HG02885 (cell line): ENCODE results near the gene APLNR.

ENCODE experiments used
- ATAC-seq: cut with Tn5 transposase; IDR thresholded peaks from one replicate; pipeline ENCODE4 v1.9.1; 2021; ENCODE audit warnings: mild to moderate bottlenecking; ENCODE audit not compliant: unreplicated experiment, poor library complexity

The APLNR gene

GRCh38 chr11:57222239-57222638, 14.8 kb downstream of the APLNR start:
- no peak for ATAC-seq

- no peak for ATAC-seq
Observed at GRCh38 chr11:57219021-57219627, 17.9 kb downstream of the APLNR start.

- ATAC-seq, result no peak
Observed at GRCh38 chr11:57217053-57217452, 20.0 kb downstream of the APLNR start.

GRCh38 chr11:57216463-57216862, 20.6 kb downstream of the APLNR start:
- ATAC-seq, result no peak

- ATAC-seq, result no peak
Observed at GRCh38 chr11:57214494-57214893, 22.6 kb downstream of the APLNR start.

GRCh38 chr11:57214098-57214417, 23.0 kb downstream of the APLNR start:
- ATAC-seq, result no peak

- no peak for ATAC-seq
Observed at GRCh38 chr11:57213342-57214097, 23.5 kb downstream of the APLNR start.

GRCh38 chr11:57210781-57211180, 26.3 kb downstream of the APLNR start:
- ATAC-seq, result no peak

- no peak for ATAC-seq
Observed at GRCh38 chr11:57207168-57207567, 29.9 kb downstream of the APLNR start.

- no peak for ATAC-seq
Observed at GRCh38 chr11:57205041-57205641, 31.9 kb downstream of the APLNR start.

GRCh38 chr11:57203882-57204480, 33.1 kb downstream of the APLNR start:
- ATAC-seq, result no peak

- ATAC-seq, result no peak
Observed at GRCh38 chr11:57203359-57203758, 33.7 kb downstream of the APLNR start.

GRCh38 chr11:57202281-57202680, 34.8 kb downstream of the APLNR start:
- no peak for ATAC-seq

GRCh38 chr11:57200917-57201316, 36.1 kb downstream of the APLNR start:
- no peak for ATAC-seq

GRCh38 chr11:57199330-57199729, 37.7 kb downstream of the APLNR start:
- no peak for ATAC-seq

GRCh38 chr11:57197762-57198161, 39.3 kb downstream of the APLNR start:
- ATAC-seq, result no peak

GRCh38 chr11:57196596-57196995, 40.5 kb downstream of the APLNR start:
- ATAC-seq, result no peak

GRCh38 chr11:57192316-57192715, 44.7 kb downstream of the APLNR start:
- ATAC-seq, result no peak

- ATAC-seq, result no peak
Observed at GRCh38 chr11:57191311-57192219, 45.5 kb downstream of the APLNR start.

- ATAC-seq, result no peak
Observed at GRCh38 chr11:57190548-57190947, 46.5 kb downstream of the APLNR start.
